Hepatocyte (in vitro differentiated cells): ENCODE results near the gene RGS6.

Source experiments
- EZH2 ChIP-seq: fragments of 200-600 bp; sonication (generic); IDR thresholded peaks from 2 replicates; pipeline ENCODE4 v1.6.1; 2016; ENCODE audit warnings: antibody characterized with exemption, mild to moderate bottlenecking, borderline replicate concordance
- EZH2phosphoT487 ChIP-seq: fragments of 200-600 bp; sonication (generic); IDR thresholded peaks from one replicate; pipeline ENCODE4 v1.6.1; 2018; ENCODE audit warnings: antibody characterized with exemption, mild to moderate bottlenecking, low read depth, moderate library complexity; ENCODE audit not compliant: unreplicated experiment, severe bottlenecking
- TF ChIP-seq, protein P1 (sequence below): fragments of 200-600 bp; sonication (generic); IDR thresholded peaks from 2 replicates; pipeline ENCODE4 v1.5.1; 2016; ENCODE audit warnings: antibody characterized with exemption, mild to moderate bottlenecking; ENCODE audit not compliant: poor library complexity

DNA sequence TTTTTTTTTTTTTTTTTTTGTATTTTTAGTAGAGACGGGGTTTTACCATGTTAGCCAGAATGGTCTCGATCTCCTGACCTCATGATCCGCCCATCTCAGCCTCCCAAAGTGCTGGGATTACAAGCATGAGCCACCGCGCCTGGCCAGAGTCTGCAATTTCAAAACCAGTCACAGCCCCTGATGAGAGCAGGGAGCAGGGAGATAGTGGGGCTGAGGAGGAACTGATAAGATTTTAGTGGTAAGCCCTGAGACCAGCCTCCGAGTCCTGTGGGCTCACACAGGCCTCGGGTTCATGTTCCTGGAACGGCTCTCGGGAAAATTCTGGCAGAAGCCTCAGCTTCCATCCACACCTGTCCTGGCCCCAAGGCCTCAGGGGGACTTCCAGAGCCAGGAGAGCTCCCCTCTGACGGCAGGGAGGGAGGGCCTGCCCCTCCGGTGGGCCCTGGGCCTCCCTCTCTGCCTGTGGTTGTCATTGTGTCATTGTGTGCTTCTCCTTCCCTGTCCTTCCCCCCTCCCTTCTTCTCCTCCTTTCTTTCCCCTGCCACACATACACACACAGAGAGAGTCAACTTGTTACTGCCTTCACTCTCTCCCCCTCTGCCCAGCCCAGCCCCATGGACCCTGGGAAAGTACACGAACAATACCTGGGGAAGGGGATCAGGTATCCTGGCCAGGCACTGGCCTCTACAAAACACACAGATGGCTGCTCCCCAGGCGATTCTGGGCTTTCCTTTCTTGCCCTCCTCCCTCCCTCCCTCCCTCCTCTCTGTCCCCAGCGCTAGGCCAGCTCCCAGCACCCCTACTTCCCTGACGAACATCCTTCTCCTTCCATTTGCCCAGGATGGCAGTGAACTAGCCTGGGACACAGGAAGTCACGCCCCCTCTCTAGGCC is 667.6 kb downstream of the RGS6 start:
- TF ChIP-seq, protein P1, sequence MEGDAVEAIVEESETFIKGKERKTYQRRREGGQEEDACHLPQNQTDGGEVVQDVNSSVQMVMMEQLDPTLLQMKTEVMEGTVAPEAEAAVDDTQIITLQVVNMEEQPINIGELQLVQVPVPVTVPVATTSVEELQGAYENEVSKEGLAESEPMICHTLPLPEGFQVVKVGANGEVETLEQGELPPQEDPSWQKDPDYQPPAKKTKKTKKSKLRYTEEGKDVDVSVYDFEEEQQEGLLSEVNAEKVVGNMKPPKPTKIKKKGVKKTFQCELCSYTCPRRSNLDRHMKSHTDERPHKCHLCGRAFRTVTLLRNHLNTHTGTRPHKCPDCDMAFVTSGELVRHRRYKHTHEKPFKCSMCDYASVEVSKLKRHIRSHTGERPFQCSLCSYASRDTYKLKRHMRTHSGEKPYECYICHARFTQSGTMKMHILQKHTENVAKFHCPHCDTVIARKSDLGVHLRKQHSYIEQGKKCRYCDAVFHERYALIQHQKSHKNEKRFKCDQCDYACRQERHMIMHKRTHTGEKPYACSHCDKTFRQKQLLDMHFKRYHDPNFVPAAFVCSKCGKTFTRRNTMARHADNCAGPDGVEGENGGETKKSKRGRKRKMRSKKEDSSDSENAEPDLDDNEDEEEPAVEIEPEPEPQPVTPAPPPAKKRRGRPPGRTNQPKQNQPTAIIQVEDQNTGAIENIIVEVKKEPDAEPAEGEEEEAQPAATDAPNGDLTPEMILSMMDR: no peak
- no peak for TF ChIP-seq EZH2phosphoT487
- no peak for TF ChIP-seq EZH2
